HFFc6 (cell line): ENCODE data around the gene G2E3. TPM values are rescaled to one million over a fixed set of nuclear protein-coding genes. Genes with fewer than 3 reads are reported as not detected.
"Not testable (repeated sequence)": the region's sequence is repeated elsewhere in the genome, so short reads cannot be mapped to it uniquely, and the experiment has no call there.

Experiments
- DNase-seq: peaks from one replicate; pipeline ENCODE4 v3.0.0-alpha.2; 2018
- H3K27ac Mint-ChIP-seq: 2 replicates; pipeline ENCODE4 v1.8.0; 2020; ENCODE audit warnings: mild to moderate bottlenecking, mixed read lengths
- H3K27me3 Mint-ChIP-seq: 2 replicates; pipeline ENCODE4 v1.8.0; 2021; ENCODE audit warnings: mild to moderate bottlenecking, moderate library complexity, mixed read lengths; ENCODE audit not compliant: insufficient read depth
- H3K36me3 Mint-ChIP-seq: 2 replicates; pipeline ENCODE4 v1.8.0; 2021; ENCODE audit warnings: low read depth, mixed read lengths
- H3K4me1 Mint-ChIP-seq: 2 replicates; pipeline ENCODE4 v1.8.0; 2020; ENCODE audit warnings: low read depth, mixed read lengths
- H3K4me3 Mint-ChIP-seq: 2 replicates; pipeline ENCODE4 v1.8.0; 2020; ENCODE audit warnings: mild to moderate bottlenecking, moderate library complexity, mixed read lengths
- H3K9me3 Mint-ChIP-seq: 2 replicates; pipeline ENCODE4 v1.8.0; 2020; ENCODE audit warnings: mild to moderate bottlenecking, mixed read lengths
- total RNA-seq, 6 experiments: library from RNA; stranded (reverse); fragmentation: NEBNext Ultra II Directional; extraction: Animal tissue kit (Norgen Biotek cat#: 25700); gene quantifications; 2 replicates in 1 of 6; 3 replicates in 5 of 6; pipeline ENCODE4 v1.2.3, GENCODE V29; 2021
- TF ChIP-seq, protein P1 (sequence below): fragments of 200-600 bp; sonication (generic); IDR thresholded peaks from 2 replicates; pipeline ENCODE4 v1.5.0; 2021; ENCODE audit warnings: antibody characterized with exemption, mild to moderate bottlenecking

G2E3 gene
- total RNA-seq, 6 experiments from 2014 or later: 26.1 to 34.7 (median 27.3) TPM

- no peak overlapping the region for H3K4me3 Mint-ChIP-seq
- no peaks in the 10 kb centered on the region for H3K9me3 Mint-ChIP-seq
- no peak overlapping the region for H3K27ac Mint-ChIP-seq
- H3K4me1 Mint-ChIP-seq: peaks cover 81% of the 10 kb centered on the region
- peaks cover 17% of the 10 kb centered on the region for H3K36me3 Mint-ChIP-seq
- no peak for DNase-seq
- TF ChIP-seq, protein P1, sequence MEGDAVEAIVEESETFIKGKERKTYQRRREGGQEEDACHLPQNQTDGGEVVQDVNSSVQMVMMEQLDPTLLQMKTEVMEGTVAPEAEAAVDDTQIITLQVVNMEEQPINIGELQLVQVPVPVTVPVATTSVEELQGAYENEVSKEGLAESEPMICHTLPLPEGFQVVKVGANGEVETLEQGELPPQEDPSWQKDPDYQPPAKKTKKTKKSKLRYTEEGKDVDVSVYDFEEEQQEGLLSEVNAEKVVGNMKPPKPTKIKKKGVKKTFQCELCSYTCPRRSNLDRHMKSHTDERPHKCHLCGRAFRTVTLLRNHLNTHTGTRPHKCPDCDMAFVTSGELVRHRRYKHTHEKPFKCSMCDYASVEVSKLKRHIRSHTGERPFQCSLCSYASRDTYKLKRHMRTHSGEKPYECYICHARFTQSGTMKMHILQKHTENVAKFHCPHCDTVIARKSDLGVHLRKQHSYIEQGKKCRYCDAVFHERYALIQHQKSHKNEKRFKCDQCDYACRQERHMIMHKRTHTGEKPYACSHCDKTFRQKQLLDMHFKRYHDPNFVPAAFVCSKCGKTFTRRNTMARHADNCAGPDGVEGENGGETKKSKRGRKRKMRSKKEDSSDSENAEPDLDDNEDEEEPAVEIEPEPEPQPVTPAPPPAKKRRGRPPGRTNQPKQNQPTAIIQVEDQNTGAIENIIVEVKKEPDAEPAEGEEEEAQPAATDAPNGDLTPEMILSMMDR: no peak
- H3K27me3 Mint-ChIP-seq: no peaks in the 10 kb centered on the region; the same call in 1 of the 2 replicates
These were observed 13.3 kb downstream of the G2E3 start for GRCh38 chr14:30572237-30572636.

GRCh38 chr14:30572771-30573170 is 13.8 kb downstream of the G2E3 start:
- TF ChIP-seq, protein P1: no peak
- Mint-ChIP-seq H3K4me1 (peaks cover 81% of the 10 kb centered on the region), H3K27ac (peak overlapping the region; percentile 58; the same call in 1 of the 2 replicates), H3K4me3 (no peak overlapping the region), H3K36me3 (peaks cover 16% of the 10 kb centered on the region), H3K27me3 (no peaks in the 10 kb centered on the region; the same call in 1 of the 2 replicates), H3K9me3 (no peaks in the 10 kb centered on the region)
- no peak for DNase-seq

- peak overlapping the region; percentile 58; the same call in 1 of the 2 replicates for H3K27ac Mint-ChIP-seq
- peak; percentile 39 for DNase-seq
- peaks cover 81% of the 10 kb centered on the region for H3K4me1 Mint-ChIP-seq
- TF ChIP-seq, protein P1: no peak
- H3K36me3 Mint-ChIP-seq: peaks cover 16% of the 10 kb centered on the region
- H3K27me3 Mint-ChIP-seq: no peaks in the 10 kb centered on the region; the same call in none of the 2 replicates
- H3K9me3 Mint-ChIP-seq: no peaks in the 10 kb centered on the region
- H3K4me3 Mint-ChIP-seq: no peak overlapping the region
These were observed 14.4 kb downstream of the G2E3 start for GRCh38 chr14:30573226-30573814.

- no peaks in the 10 kb centered on the region for H3K9me3 Mint-ChIP-seq
- no peak overlapping the region for H3K4me3 Mint-ChIP-seq
- TF ChIP-seq, protein P1: no peak
- H3K4me1 Mint-ChIP-seq: peaks cover 79% of the 10 kb centered on the region
- no peaks in the 10 kb centered on the region; the same call in none of the 2 replicates for H3K27me3 Mint-ChIP-seq
- no peak for DNase-seq
- H3K27ac Mint-ChIP-seq: no peak overlapping the region
- peaks cover 16% of the 10 kb centered on the region for H3K36me3 Mint-ChIP-seq
These were observed 15.0 kb downstream of the G2E3 start for GRCh38 chr14:30573966-30574365.

GRCh38 chr14:30574777-30575176 is 15.8 kb downstream of the G2E3 start:
- H3K4me3 Mint-ChIP-seq, H3K9me3 Mint-ChIP-seq, H3K27me3 Mint-ChIP-seq, H3K27ac Mint-ChIP-seq, DNase-seq: not testable (repeated sequence)
- Mint-ChIP-seq H3K4me1 (peaks cover 71% of the 10 kb centered on the region), H3K36me3 (peaks cover 16% of the 10 kb centered on the region)

DNA sequence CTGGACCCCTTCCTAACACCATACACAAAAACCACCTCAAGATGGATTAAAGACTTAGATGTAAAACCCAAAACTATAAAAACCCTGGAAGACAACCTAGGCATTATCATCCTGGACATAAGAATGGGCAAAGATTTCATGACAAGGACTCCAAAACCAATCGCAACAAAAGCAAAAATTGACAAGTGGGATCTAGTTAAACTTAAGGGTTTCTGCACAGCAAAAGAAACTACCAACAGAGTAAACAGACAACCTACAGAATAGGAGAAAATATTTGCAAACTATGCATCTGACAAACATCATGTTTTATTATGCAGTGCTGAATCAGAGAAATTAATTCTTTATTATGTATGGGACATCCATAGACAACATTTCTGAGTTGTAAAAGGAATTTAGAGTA is 17.4 kb downstream of the G2E3 start:
- H3K27ac Mint-ChIP-seq: peak overlapping the region; percentile 23; the same call in 1 of the 2 replicates
- peaks cover 16% of the 10 kb centered on the region for H3K36me3 Mint-ChIP-seq
- DNase-seq, H3K9me3 Mint-ChIP-seq, H3K27me3 Mint-ChIP-seq, H3K4me3 Mint-ChIP-seq: not testable (repeated sequence)
- peaks cover 63% of the 10 kb centered on the region for H3K4me1 Mint-ChIP-seq
